Thyroid gland (tissue), 4 donors: Measurements from ENCODE around the gene ZBTB49. TPM values are rescaled to one million over a fixed set of nuclear protein-coding genes. Genes with fewer than 3 reads are reported as not detected.

ENCODE experiments used
- DNase-seq, 2 donors: peaks; one replicate each; pipeline ENCODE4 v3.0.0-alpha.2; 2019
- H3K27ac ChIP-seq, 3 donors: fragments of 200-600 bp; sonication (generic); 1 replicate in 2 of 3; 2 replicates in 1 of 3; pipeline ENCODE4 v1.5.1; 2016 to 2019; ENCODE audit warnings: mild to moderate bottlenecking in 1 of 3, moderate library complexity in 1 of 3
- H3K27me3 ChIP-seq: fragments of 200-600 bp; sonication (generic); one replicate; pipeline ENCODE4 v1.5.1; 2019
- H3K36me3 ChIP-seq, 2 donors: fragments of 200-600 bp; sonication (generic); one replicate each; pipeline ENCODE4 v1.5.1; 2016 to 2019
- H3K4me1 ChIP-seq, 2 donors: fragments of 200-600 bp; sonication (generic); one replicate each; pipeline ENCODE4 v1.5.1; 2017 to 2019
- H3K4me3 ChIP-seq, 3 donors: fragments of 200-600 bp; sonication (generic); replicated peaks in 1 of 3; 1 replicate in 2 of 3; 2 replicates in 1 of 3; pipeline ENCODE4 v1.5.1; 2016; ENCODE audit warnings: mild to moderate bottlenecking in 1 of 3
- H3K9me3 ChIP-seq: fragments of 200-600 bp; sonication (generic); one replicate; pipeline ENCODE4 v1.5.1; 2017
- POLR2A ChIP-seq, 2 donors: fragments of 450-650 bp; IDR thresholded peaks; one replicate each; pipeline ENCODE4 v1.6.1; 2017; ENCODE audit warnings: antibody characterized with exemption in 2 of 2, mild to moderate bottlenecking in 2 of 2, moderate library complexity in 1 of 2
- whole genome bisulfite sequencing, 2 donors: methylation state at CpG; one replicate each; pipeline ENCODE4 v1.1.5; 2017; 5-methylcytosine and 5-hydroxymethylcytosine counted together
- intact Hi-C: fragments of 100-400 bp; cut with DNase I; formaldehyde crosslinking; loops from one replicate; pipeline ENCODE4 v1.15.1; 2023
- total RNA-seq, 4 donors: library from RNA; depleted of rRNA; stranded (reverse); fragments of >200 nt; gene quantifications; one replicate each; pipeline ENCODE4 v1.2.3, GENCODE V29; 2016
- TF ChIP-seq, protein P1 (sequence below), 6 experiments: fragments of 200-600 bp in 3 of 6; fragments of 450-650 bp in 3 of 6; sonication (generic) in 3 of 6; IDR thresholded peaks; one replicate each; pipeline ENCODE4 v1.5.1; 2016 to 2019; ENCODE audit warnings: antibody characterized with exemption in 6 of 6, mild to moderate bottlenecking in 2 of 6, inconsistent platforms in 1 of 6, moderate library complexity in 1 of 6

Gene ZBTB49
- total RNA-seq, 4 donors from 2014 or later = 7.5 to 21.7 (median 9.2) TPM

DNA sequence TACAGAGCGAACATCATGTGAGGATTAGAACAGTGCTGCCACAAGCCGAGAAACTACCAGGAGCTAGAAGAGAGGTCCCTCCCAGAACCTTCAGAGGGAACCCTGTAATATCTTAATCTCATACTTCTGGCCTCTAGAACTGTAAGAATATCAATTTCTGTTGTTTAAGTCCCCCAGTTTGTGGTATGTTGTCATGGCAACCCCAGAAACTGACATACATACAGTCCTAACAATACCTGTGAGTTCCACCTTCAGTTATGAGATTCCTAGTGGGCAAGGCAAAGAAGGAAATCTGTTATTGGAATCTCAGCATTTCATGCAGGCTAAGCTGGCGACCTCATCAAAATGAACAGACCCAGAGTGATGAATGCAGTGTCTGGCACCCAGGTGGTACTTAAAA is 42.5 kb downstream of the ZBTB49 start:
- intact Hi-C loops = loop anchor here (10.0 kb wide), 1 partner anchor 78 kb away; no protein-coding TSS in a partner anchor
- H3K9me3 ChIP-seq = no peaks in the 10 kb centered on the region
- DNase-seq = no peak
- no peaks in the 10 kb centered on the region for H3K36me3 ChIP-seq
- TF ChIP-seq POLR2A (IDR thresholded peaks at IDR 0.05) = no peak
- TF ChIP-seq, protein P1, sequence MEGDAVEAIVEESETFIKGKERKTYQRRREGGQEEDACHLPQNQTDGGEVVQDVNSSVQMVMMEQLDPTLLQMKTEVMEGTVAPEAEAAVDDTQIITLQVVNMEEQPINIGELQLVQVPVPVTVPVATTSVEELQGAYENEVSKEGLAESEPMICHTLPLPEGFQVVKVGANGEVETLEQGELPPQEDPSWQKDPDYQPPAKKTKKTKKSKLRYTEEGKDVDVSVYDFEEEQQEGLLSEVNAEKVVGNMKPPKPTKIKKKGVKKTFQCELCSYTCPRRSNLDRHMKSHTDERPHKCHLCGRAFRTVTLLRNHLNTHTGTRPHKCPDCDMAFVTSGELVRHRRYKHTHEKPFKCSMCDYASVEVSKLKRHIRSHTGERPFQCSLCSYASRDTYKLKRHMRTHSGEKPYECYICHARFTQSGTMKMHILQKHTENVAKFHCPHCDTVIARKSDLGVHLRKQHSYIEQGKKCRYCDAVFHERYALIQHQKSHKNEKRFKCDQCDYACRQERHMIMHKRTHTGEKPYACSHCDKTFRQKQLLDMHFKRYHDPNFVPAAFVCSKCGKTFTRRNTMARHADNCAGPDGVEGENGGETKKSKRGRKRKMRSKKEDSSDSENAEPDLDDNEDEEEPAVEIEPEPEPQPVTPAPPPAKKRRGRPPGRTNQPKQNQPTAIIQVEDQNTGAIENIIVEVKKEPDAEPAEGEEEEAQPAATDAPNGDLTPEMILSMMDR (IDR thresholded peaks at IDR 0.05) = no peak
- H3K4me1 ChIP-seq = no peaks in the 10 kb centered on the region
- no peaks in the 10 kb centered on the region for H3K27me3 ChIP-seq
- H3K4me3 ChIP-seq = no peak overlapping the region
- WGBS, 2 donors = 86 to 91% methylated on average over 3 of the region's 3 CpGs
- no peak overlapping the region for H3K27ac ChIP-seq

DNA sequence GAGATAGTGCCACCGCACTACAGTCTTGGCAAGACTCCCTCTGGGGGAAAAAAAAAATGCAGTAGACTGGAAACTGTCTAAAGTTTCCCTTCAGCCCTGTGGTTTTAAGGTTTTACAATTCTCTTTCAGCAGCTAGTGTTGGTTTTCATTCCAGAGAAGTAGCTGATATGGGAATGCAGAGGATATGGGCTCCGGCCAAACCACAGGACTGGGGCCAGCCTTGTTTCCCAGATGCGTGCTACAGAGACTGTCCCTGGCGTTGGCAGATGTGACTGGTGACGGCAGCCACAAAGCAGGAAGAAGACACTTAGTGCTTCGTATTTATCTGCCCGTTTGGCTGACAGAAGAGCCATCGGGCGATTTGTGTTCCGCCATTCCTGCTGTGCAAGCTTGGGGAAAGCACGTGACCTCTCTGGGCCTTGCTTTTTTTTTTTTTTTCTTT is 43.2 kb downstream of the ZBTB49 start:
- H3K4me1 ChIP-seq = no peaks in the 10 kb centered on the region
- no peaks in the 10 kb centered on the region for H3K9me3 ChIP-seq
- H3K36me3 ChIP-seq = no peaks in the 10 kb centered on the region
- intact Hi-C loops = loop anchor here (10.0 kb wide), 1 partner anchor 78 kb away; no protein-coding TSS in a partner anchor
- WGBS, 2 donors = 61 to 71% methylated on average over 11 of the region's 11 CpGs
- H3K27me3 ChIP-seq = no peaks in the 10 kb centered on the region
- peak in 1 of 2 donors; percentile 10 for DNase-seq
- TF ChIP-seq, protein P1 (IDR thresholded peaks at IDR 0.05) = no peak
- TF ChIP-seq POLR2A (IDR thresholded peaks at IDR 0.05) = no peak
- no peak overlapping the region for H3K4me3 ChIP-seq
- H3K27ac ChIP-seq = no peak overlapping the region

- Histone ChIP-seq H3K36me3 (no peaks in the 10 kb centered on the region), H3K27me3 (no peaks in the 10 kb centered on the region), H3K4me3 (no peak overlapping the region), H3K9me3 (no peaks in the 10 kb centered on the region), H3K4me1 (no peaks in the 10 kb centered on the region), H3K27ac (no peak overlapping the region)
- DNase-seq = peak; percentile 58 to 65
- intact Hi-C loops = loop anchor here (10.0 kb wide), 1 partner anchor 80 kb away; no protein-coding TSS in a partner anchor
- TF ChIP-seq, protein P1 (IDR thresholded peaks at IDR 0.05) = peak; percentile 19 to 67 (median 52)
- TF ChIP-seq POLR2A (IDR thresholded peaks at IDR 0.05) = no peak
- WGBS, 2 donors = 54% methylated on average over 21 of the region's 21 CpGs
Measured at GRCh38 chr4:4334798-4335520, 44.9 kb downstream of the ZBTB49 start.

DNA sequence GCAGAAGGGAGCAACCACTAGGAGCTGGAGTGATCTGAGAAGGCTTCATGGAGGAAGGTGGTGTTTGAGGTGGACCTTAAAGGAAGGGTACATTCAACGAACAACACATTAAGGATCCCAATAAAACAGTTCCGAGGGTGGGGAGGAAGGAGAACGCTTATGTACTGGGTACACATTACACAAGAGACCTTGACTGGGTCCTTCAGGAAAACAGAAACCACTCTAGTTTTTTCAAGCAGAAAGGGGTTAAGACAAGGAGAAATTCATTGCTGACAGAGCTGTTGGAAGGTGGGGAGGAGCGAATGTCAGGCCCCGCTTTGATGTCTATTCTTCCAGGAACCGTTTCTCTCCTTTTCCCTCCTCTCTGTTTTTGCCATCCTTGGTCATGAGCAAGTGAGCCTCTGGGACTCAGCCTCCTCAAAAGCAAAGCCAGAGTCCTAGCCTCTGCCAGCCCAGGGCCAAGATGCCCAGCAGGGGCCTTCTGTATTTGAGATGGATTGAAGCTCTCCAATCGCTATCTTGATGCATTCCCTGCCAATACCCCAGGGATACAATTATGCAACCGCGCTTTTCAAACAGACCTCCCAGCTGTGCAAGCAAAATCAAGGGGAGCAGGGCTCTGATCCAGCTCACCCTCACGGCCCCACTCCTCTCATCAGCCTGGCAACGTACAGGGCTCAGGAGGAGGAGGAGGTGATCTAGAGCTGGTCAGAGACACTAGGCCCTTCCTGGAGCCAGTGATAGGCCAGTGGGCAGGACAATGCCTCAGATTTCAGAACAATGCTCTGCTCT is 48.4 kb downstream of the ZBTB49 start:
- Histone ChIP-seq H3K27ac (no peak overlapping the region), H3K4me1 (no peaks in the 10 kb centered on the region), H3K4me3 (no peak overlapping the region), H3K27me3 (no peaks in the 10 kb centered on the region), H3K36me3 (no peaks in the 10 kb centered on the region), H3K9me3 (no peaks in the 10 kb centered on the region)
- no peak for TF ChIP-seq POLR2A (IDR thresholded peaks at IDR 0.05)
- TF ChIP-seq, protein P1 (IDR thresholded peaks at IDR 0.05) = no peak
- WGBS, 2 donors = 51 to 53% methylated on average over 11 of the region's 11 CpGs
- DNase-seq = no peak
- intact Hi-C loops = loop anchor here (10.0 kb wide), 1 partner anchor 84 kb away; no protein-coding TSS in a partner anchor
